Panc1 (cell line): Measurements from ENCODE around the gene CYRIA.

Experiments
- POLR2AphosphoS5 ChIP-seq: IDR thresholded peaks from 2 replicates; pipeline ENCODE4 v1.6.1; 2012; ENCODE audit warnings: mild to moderate bottlenecking, low read depth, low read length, moderate library complexity
- TF ChIP-seq, protein P1 (sequence below): fragments of 450-650 bp; IDR thresholded peaks from 2 replicates; pipeline ENCODE4 v1.5.1; 2017; ENCODE audit warnings: mild to moderate bottlenecking

DNA sequence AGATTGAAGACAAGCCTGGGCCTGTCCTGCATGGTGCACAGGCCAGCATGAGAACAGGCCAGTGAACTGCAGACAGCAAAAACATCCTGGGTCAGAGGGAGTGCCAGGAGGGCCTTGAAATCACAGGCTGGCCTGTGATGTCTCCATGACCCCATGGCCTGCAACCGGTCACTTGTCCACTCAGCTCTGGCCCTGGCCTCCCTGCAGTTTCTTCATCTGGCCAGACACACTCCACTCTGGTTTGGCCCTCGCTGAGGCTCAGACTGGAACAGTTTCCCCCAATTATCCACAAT, 12.6 kb downstream of the CYRIA start:
- TF ChIP-seq, protein P1, sequence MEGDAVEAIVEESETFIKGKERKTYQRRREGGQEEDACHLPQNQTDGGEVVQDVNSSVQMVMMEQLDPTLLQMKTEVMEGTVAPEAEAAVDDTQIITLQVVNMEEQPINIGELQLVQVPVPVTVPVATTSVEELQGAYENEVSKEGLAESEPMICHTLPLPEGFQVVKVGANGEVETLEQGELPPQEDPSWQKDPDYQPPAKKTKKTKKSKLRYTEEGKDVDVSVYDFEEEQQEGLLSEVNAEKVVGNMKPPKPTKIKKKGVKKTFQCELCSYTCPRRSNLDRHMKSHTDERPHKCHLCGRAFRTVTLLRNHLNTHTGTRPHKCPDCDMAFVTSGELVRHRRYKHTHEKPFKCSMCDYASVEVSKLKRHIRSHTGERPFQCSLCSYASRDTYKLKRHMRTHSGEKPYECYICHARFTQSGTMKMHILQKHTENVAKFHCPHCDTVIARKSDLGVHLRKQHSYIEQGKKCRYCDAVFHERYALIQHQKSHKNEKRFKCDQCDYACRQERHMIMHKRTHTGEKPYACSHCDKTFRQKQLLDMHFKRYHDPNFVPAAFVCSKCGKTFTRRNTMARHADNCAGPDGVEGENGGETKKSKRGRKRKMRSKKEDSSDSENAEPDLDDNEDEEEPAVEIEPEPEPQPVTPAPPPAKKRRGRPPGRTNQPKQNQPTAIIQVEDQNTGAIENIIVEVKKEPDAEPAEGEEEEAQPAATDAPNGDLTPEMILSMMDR: no peak
- TF ChIP-seq POLR2AphosphoS5: no peak
